GM10266 (cell line): Measurements from ENCODE around the gene DSCAM.

ENCODE experiments used
- DNase-seq: peaks from one replicate; pipeline ENCODE4 v3.0.0; 2012; ENCODE audit errors: extremely low spot score
- TF ChIP-seq, protein P1 (sequence below): IDR thresholded peaks from 2 replicates; pipeline ENCODE4 v1.5.1; 2012; ENCODE audit warnings: mild to moderate bottlenecking, low read depth; ENCODE audit not compliant: control insufficient read depth, insufficient read depth; ENCODE audit errors: missing control alignments

The DSCAM gene

DNA sequence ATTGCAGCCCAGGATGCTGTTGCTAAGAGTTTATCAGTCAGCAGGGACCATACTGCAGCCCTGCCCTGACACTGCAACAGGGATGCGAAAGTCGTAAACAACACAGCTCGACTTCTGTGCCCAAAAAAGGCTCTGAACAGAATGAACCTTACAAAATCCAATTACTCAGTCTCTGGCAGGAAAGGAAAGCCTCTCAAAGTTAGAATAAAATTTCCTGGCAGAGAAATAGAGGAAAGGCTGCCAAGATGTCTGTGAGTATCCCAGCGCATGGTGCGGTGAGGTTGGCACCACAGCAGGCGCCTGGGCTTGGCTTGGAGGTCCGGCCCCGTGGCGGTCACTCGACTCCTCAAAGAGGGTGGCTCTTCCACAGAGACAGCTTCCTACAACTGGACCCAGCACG, 794.0 kb downstream of the DSCAM start:
- TF ChIP-seq, protein P1, sequence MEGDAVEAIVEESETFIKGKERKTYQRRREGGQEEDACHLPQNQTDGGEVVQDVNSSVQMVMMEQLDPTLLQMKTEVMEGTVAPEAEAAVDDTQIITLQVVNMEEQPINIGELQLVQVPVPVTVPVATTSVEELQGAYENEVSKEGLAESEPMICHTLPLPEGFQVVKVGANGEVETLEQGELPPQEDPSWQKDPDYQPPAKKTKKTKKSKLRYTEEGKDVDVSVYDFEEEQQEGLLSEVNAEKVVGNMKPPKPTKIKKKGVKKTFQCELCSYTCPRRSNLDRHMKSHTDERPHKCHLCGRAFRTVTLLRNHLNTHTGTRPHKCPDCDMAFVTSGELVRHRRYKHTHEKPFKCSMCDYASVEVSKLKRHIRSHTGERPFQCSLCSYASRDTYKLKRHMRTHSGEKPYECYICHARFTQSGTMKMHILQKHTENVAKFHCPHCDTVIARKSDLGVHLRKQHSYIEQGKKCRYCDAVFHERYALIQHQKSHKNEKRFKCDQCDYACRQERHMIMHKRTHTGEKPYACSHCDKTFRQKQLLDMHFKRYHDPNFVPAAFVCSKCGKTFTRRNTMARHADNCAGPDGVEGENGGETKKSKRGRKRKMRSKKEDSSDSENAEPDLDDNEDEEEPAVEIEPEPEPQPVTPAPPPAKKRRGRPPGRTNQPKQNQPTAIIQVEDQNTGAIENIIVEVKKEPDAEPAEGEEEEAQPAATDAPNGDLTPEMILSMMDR: no peak
- DNase-seq: no peak

DNA sequence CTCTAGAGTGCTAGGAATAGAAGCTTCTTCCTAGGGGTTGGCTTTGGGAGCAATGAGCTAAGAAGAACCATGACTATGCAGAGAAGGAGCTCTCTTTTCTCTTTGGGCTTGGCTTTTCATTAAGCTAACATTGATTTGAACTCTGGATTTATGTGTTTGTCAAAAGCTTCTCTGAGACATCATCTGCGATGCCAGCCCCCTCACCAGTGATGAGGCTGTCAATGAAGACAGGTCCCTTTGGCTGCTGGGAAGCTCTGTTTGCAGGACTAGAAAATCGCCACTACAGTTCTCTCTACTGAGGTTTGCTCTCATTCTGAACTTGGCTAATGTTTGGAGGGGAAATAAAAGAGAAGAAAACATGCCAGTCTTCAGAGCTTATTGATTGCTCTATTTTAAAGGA, 794.7 kb downstream of the DSCAM start:
- TF ChIP-seq, protein P1: no peak
- no peak for DNase-seq

GRCh38 chr21:40051801-40052200, 795.2 kb downstream of the DSCAM start:
- TF ChIP-seq, protein P1: no peak
- no peak for DNase-seq

GRCh38 chr21:40049931-40050290, 797.0 kb downstream of the DSCAM start:
- TF ChIP-seq, protein P1: no peak
- DNase-seq: no peak

DNA sequence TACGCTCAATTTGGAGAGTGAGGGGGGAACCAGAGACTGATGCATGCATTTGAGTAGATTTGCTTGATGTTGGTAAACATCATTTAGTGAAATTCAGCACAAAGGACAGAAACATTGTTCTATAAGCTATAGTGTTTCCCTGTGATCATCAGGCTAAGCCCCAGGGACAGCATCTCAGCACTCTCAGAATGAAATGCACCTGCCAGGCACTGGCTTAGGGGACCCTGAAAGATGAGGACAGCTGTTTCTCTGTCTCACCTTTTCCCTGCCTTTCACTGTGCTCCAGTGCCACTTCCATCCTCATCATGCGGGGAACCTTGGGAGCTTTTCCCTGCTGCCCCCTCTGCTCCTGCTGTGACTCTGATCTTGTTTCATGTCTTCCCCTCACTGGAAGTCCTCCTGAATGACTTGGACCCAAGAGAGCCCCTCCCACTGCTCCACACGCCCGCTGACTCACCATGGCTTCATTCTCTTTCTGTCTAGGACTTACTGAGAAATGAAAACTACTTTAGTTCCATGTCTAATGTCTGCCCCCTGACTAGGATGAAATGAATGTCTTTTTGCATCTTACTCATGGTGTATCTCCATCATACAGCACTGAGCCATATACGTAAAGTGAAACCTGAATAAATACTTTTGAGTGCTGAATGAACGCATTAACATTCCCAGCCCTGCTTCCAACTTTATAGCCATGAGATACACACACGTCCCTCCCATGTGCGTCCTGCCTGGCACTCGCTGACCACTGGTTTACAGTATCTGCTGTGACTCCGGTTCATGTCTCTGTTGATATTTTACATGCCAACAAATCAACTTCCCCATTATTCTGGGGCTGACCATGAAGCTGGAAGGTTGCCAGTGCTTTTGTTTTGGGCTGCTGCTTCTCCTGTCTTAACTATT, 797.7 kb downstream of the DSCAM start:
- TF ChIP-seq, protein P1: no peak
- no peak for DNase-seq

DNA sequence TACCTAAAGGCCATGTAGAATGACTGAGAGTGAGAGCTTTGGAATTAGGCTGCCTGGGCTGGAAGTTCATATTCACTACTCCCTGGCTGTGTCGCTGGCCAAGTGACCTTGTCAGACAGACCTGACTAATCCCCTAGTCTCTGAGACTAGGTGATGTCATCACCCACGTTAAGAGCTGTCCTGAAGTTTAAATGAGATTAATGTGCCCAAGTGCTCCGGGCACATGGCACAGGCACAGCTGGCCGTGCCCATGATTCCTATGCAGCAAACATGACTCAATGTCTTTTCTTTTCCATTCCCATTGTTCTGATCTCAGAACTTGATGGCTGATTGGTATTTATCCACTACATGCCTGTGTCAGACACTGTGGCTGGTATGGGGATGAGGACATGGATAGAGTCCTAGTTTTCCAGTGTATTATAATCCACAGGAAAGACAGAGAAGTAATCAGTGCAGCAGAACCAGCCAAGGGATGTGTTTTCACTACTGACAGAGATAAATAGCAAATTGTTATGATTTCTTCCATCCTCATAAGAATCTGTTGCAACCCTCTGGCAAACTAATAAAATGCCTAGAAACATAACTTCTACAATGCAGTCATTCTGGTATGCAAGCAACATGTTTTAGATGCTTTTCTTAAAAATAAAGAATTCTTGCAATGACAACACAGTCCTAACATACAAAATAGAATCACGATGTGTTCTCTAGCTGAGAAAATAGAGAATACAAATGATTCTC, 798.8 kb downstream of the DSCAM start:
- DNase-seq: no peak
- TF ChIP-seq, protein P1: no peak

- no peak for DNase-seq
- TF ChIP-seq, protein P1: no peak
Observed at GRCh38 chr21:40047211-40047610, 799.7 kb downstream of the DSCAM start.
